Right cardiac atrium (tissue), 5 donors: Measurements from ENCODE around the gene ALOX12B. TPM values are rescaled to one million over a fixed set of nuclear protein-coding genes. Genes with fewer than 3 reads are reported as not detected.
"Not testable (repeated sequence)": the region's sequence is repeated elsewhere in the genome, so short reads cannot be mapped to it uniquely, and the experiment has no call there.

ENCODE experiments used
- ATAC-seq, 2 donors: fragments of 200-7000 bp; cut with Tn5 transposase; one replicate each; pipeline versions ENCODE4 v1.8.0 to v1.9.1; 2020; ENCODE audit warnings: moderate library complexity in 2 of 2, mild to moderate bottlenecking in 1 of 2
- DNase-seq, 3 donors: peaks; one replicate each; pipeline ENCODE4 v3.0.0-alpha.2; 2020
- H3K27ac ChIP-seq: one replicate; pipeline ENCODE4 v1.5.1; 2013; ENCODE audit warnings: mild to moderate bottlenecking, low read length, control low read depth, moderate library complexity
- H3K27me3 ChIP-seq: one replicate; pipeline ENCODE4 v1.6.1; 2013; ENCODE audit not compliant: control insufficient read depth, insufficient read depth
- H3K4me1 ChIP-seq: one replicate; pipeline ENCODE4 v1.6.1; 2013; ENCODE audit warnings: low read length; ENCODE audit not compliant: control insufficient read depth, insufficient read depth
- H3K4me3 ChIP-seq: one replicate; pipeline ENCODE4 v1.5.1; 2013; ENCODE audit warnings: low read length, control low read depth
- H3K9me3 ChIP-seq: one replicate; pipeline ENCODE4 v1.6.1; 2013; ENCODE audit warnings: low read length; ENCODE audit not compliant: control insufficient read depth
- WGBS: extraction: QIAGEN DNeasy Blood & Tissue Kit; methylation state at CpG from one replicate; pipeline ENCODE4 v1.1.7; 2013; 5-methylcytosine and 5-hydroxymethylcytosine counted together
- intact Hi-C, 4 donors: fragments of 100-400 bp; cut with DNase I; formaldehyde crosslinking; loops; one replicate each; pipeline versions ENCODE4 v1.11.0 to v1.14.0; 2022 to 2023
- polyA plus RNA-seq: library from polyadenylated mRNA; stranded (reverse); fragments of 200-250 nt; gene quantifications from one replicate; pipeline ENCODE4 v1.2.3, GENCODE V29; 2013
- total RNA-seq, 4 donors: library from RNA; stranded (reverse); fragmentation: NEBNext Ultra II Directional; extraction: Animal tissue kit (Norgen Biotek cat#: 25700); gene quantifications; one replicate each; pipeline ENCODE4 v1.2.1, GENCODE V29; 2021
- donor health status: healthy with polysubstance abuse.
- donor health status: DM: no; HTN: yes; CAD: no.
- donor health status: DM: no; HTN: no; CAD: no.
- donor health status: DM: no; HTN: yes; CAD: no; lungs with severe emphysema.
- donor health status: DM: yes; HTN: yes; CAD: no.

The ALOX12B gene
- total and polyA plus RNA-seq, 5 donors, result 0.71 TPM; not detected in 4

GRCh38 chr17:8081876-8082275 is 5.6 kb downstream of the ALOX12B start:
- H3K27ac ChIP-seq, result no peak overlapping the region
- no peaks in the 10 kb centered on the region for H3K4me1 ChIP-seq
- ATAC-seq, result no peak
- H3K27me3 ChIP-seq, result no peaks in the 10 kb centered on the region
- no peak for DNase-seq
- no peak overlapping the region for H3K4me3 ChIP-seq
- H3K9me3 ChIP-seq, result no peaks in the 10 kb centered on the region
- intact Hi-C loops, result loop anchor here in 1 of 4 donors (5.0 kb wide), 1 partner anchor 35 kb away; the partner anchor contains the start of gene ALOXE3
- WGBS, result 91% methylated on average over 3 of the region's 3 CpGs

DNA sequence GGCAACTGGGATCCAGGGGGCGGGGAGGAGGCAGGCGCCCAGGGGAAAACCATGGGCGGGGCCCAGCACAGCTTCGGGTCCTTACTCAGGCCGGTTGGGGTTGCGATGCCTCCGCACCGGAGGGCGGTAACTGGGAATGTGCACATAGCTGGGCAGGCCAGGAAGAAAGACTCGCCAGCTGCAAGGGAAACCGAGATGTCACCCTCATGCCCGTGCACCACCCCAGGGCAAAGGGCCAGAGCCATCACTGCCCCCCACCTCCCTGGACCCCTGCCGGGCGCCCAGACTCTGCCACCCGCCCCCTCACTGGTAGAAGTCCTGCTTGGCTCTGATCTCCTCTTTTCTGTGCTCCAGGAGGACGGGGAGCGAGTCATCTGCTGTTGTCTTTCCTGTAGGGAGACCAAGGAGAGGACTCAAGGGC is 6.7 kb downstream of the ALOX12B start:
- 37% methylated on average over 17 of the region's 17 CpGs for WGBS
- intact Hi-C loops, result loop anchor here in 1 of 4 donors (5.0 kb wide), 1 partner anchor 36 kb away; the partner anchor contains the start of gene ALOXE3

GRCh38 chr17:8080208-8080798 is 7.2 kb downstream of the ALOX12B start:
- 17% methylated on average over 25 of the region's 25 CpGs for WGBS
- H3K4me3 ChIP-seq, result no peak overlapping the region
- ATAC-seq (peak in 1 of 2 donors; percentile 22), DNase-seq (no peak)
- no peaks in the 10 kb centered on the region for H3K27me3 ChIP-seq
- H3K27ac ChIP-seq, result no peak overlapping the region
- H3K9me3 ChIP-seq, result no peaks in the 10 kb centered on the region
- intact Hi-C loops, result loop anchor here in 1 of 4 donors (5.0 kb wide), 1 partner anchor 37 kb away; the partner anchor contains the start of gene ALOXE3
- H3K4me1 ChIP-seq, result no peaks in the 10 kb centered on the region

More for the DNA sequence above, 6.7 kb downstream of the ALOX12B start:
- Histone ChIP-seq H3K9me3 (no peaks in the 10 kb centered on the region), H3K4me1 (no peaks in the 10 kb centered on the region), H3K4me3 (no peak overlapping the region), H3K27ac (no peak overlapping the region), H3K27me3 (no peaks in the 10 kb centered on the region)
- DNase-seq (no peak), ATAC-seq (peak in 1 of 2 donors; percentile 11)

DNA sequence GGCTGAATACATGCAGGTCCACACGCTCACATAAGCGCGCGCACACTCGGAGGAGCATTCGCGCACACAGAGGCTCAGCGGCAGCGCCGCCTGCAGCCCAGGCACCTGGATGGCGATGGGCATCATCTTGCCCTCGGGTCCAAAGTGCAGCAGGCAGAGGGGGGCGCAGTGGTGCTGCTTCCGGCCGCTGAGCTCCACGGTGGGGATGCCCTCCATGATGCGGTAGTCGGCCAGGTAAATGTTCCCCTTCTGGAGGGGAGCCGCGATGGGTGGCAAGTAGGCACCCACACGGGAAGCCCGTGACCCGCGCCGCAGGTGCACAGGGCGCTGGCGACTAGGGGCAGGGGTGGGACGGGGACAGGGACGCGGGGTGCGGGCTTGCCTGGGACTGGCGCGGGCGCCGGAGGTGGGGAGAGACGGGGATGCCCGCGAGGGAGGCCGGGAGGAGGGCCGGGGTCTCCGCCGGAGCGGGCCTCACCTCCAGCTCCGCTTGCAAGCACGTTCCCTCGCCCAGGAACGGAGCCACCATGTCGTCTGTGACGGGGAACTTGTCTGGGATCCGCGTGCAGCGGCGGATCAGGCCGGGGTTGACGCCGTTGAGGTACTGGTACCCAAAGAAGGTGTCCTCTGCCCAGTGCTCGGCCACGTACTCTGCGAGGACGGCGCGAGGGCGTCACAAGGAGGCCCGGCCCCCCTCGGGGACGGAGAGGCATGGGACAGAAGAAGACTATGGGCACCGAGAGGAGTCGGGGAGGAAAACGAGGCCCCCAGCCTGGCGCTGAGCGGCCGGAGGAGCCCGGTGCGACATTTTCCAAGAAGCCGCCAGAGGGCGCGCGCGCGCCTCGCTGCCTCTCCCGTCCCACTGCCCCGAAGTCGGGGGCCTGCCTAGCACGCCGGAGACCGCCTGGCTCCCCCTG is 8.0 kb downstream of the ALOX12B start:
- peak; percentile 84 to 89 for ATAC-seq
- H3K4me1 ChIP-seq, result no peaks in the 10 kb centered on the region
- DNase-seq, result peak; percentile 71 to 91 (median 85)
- H3K27ac ChIP-seq, result no peak overlapping the region
- 1% methylated on average over 87 of the region's 87 CpGs for WGBS
- peak overlapping the region; percentile 2 for H3K4me3 ChIP-seq
- H3K9me3 ChIP-seq, result no peaks in the 10 kb centered on the region
- intact Hi-C loops, result loop anchor here in 1 of 4 donors (5.0 kb wide), 1 partner anchor 38 kb away; the partner anchor contains the start of gene ALOXE3
- no peaks in the 10 kb centered on the region for H3K27me3 ChIP-seq

- H3K4me3 ChIP-seq, ATAC-seq, H3K4me1 ChIP-seq, H3K27ac ChIP-seq, DNase-seq, intact Hi-C loops, H3K9me3 ChIP-seq, H3K27me3 ChIP-seq: not testable (repeated sequence)
- WGBS, result 90% methylated on average over 5 of the region's 5 CpGs
These were observed 9.6 kb downstream of the ALOX12B start for GRCh38 chr17:8077939-8078338.

- Histone ChIP-seq H3K27ac (no peak overlapping the region), H3K4me1 (no peaks in the 10 kb centered on the region), H3K9me3 (no peaks in the 10 kb centered on the region), H3K27me3 (no peaks in the 10 kb centered on the region), H3K4me3 (no peak overlapping the region)
- no peak for DNase-seq
- intact Hi-C loops, result no loop called here
- WGBS, result 88% methylated on average over 13 of the region's 13 CpGs
- no peak for ATAC-seq
These were observed 10.8 kb downstream of the ALOX12B start for GRCh38 chr17:8076502-8077266.

DNA sequence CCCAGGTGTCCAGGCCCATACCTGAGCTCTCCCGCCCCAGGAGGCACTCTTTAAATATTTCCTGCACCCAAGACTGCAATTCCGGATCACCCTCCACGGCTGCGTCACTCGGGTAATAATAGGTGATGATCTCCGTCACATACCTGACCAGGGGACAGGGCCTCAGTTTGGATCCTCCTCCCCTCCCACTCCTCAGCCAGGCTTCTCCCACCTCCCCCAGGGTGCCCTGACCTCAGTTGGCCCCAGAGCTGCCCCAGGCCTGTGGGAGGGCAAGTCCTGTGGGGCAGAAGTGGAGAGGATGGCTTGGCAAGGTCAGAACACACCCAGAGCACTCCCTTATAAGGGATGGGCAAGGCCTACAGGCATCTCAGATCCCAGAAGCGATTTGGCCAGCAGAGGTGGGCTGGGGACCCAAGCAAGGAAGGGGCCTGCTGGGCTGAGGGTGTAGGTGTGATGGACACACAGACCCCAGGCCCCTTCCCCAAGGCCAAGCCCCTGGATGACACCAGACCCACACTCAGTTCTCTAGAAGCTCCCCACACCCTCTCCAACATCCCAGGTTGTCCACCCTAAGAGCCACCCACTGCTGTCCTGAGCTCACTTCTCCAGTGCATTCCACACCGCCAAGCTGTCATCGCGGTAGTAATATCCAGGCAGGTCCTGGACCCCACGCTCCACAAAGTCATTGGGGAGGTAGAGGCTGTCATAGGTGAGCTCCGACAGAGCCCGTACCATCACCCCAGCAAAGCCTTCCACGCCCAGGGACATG is 11.8 kb downstream of the ALOX12B start:
- no peaks in the 10 kb centered on the region for H3K4me1 ChIP-seq
- intact Hi-C loops, result no loop called here
- no peaks in the 10 kb centered on the region for H3K27me3 ChIP-seq
- ATAC-seq (no peak), DNase-seq (no peak)
- 92% methylated on average over 14 of the region's 14 CpGs for WGBS
- H3K9me3 ChIP-seq, result no peaks in the 10 kb centered on the region
- no peak overlapping the region for H3K4me3 ChIP-seq
- H3K27ac ChIP-seq, result no peak overlapping the region

DNA sequence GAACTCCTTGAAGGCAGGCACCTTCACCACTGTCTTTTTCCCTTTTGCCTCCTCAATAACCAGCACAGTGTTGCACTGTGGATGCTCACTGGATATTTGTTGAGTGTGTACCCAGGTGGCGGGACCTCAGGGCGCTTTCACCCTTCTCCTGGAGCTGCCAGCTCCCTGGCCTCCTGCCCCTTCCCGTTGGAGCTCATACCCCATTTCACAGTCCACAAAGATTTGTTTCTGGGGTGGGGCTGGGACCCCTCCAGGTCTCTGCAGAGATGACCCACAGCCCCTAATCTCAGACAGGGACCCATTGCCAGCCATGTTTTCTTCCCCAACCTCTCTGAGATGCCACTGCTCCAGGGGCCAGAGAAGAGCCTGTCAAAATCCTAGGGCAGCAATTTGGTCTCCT is 12.4 kb downstream of the ALOX12B start:
- H3K4me1 ChIP-seq, result no peaks in the 10 kb centered on the region
- no peak for ATAC-seq
- WGBS, result 89% methylated on average over 3 of the region's 3 CpGs
- intact Hi-C loops, result no loop called here
- no peak overlapping the region for H3K27ac ChIP-seq
- no peaks in the 10 kb centered on the region for H3K9me3 ChIP-seq
- no peak for DNase-seq
- H3K4me3 ChIP-seq, result no peak overlapping the region
- H3K27me3 ChIP-seq, result no peaks in the 10 kb centered on the region

DNA sequence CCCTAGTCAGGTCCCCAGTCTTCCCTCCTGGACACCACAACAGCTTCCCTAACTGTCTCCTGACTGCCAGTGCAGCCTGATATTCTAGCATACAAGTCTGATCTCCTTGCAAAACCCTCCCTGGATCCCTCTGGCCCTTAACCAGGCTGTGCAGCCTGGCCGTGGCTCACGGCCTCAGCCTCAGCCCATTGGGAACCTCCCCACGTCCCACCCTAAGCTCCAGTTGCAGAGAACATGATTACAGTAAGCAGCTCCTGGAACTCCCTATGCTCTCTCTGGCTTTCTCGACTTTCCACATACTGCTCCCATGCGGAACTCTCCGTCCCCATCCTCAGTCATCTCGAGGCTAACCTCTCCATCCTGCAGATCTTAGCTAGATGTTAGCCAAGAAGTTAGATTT is 13.0 kb downstream of the ALOX12B start:
- H3K9me3 ChIP-seq, result no peaks in the 10 kb centered on the region
- H3K27ac ChIP-seq, result no peak overlapping the region
- intact Hi-C loops, result no loop called here
- WGBS, result 40% methylated on average over 7 of the region's 7 CpGs
- ATAC-seq (no peak), DNase-seq (no peak)
- no peaks in the 10 kb centered on the region for H3K4me1 ChIP-seq
- no peak overlapping the region for H3K4me3 ChIP-seq
- H3K27me3 ChIP-seq, result no peaks in the 10 kb centered on the region
